GM12872 (cell line): ENCODE measurements around the gene OR2V1.
"Not testable (repeated sequence)": the region's sequence is repeated elsewhere in the genome, so short reads cannot be mapped to it uniquely, and the experiment has no call there.

Experiments used
- TF ChIP-seq, protein P1 (sequence below): IDR thresholded peaks from 3 replicates; pipeline ENCODE4 v1.5.1; 2011; ENCODE audit warnings: low read depth, mild to moderate bottlenecking, low read length, moderate library complexity; ENCODE audit not compliant: insufficient read depth

The OR2V1 gene

DNA sequence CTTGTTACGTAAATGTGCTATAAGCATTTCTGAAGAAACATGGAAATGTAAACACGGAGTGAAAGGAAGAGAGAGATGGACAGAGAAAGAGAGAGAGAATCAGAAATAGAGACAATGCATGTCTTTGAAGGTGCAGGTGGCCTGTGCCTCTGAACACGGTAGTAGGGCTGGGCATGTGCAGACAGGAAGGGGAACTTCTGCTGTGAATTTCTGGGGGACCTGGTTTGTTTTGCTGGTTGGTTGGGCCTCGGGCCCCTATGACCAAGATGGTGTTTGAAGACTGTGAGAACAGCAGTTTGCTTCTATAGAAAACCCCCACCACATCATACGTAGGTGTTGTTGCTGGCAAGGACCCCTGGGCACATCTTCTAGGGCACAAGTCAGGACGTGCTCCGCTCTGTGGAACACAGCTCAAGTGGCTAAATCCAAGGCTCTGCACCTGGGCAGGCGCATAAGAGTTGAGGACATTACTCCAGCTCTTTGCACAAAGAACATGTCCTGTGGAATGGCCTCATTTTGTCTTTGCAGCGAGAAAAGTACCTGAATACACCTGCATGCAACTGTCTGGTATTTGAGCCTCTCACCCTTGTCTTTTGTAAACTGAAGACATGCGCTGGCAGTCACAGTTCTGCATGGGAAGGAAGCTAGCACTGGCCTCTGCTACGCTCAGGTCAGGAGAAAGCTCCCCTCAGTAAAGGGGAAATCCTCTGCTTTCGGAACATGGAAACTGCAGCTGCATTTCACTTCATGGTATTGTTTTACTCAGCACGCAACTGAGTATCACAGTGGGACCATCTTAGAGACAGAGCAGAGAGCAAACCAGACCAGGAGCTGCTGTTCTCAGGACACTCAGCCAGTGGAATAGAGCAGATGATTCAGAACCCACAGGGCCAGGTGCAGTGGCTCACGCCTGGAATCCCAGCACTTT lies 19.1 kb upstream of the OR2V1 start:
- TF ChIP-seq, protein P1, sequence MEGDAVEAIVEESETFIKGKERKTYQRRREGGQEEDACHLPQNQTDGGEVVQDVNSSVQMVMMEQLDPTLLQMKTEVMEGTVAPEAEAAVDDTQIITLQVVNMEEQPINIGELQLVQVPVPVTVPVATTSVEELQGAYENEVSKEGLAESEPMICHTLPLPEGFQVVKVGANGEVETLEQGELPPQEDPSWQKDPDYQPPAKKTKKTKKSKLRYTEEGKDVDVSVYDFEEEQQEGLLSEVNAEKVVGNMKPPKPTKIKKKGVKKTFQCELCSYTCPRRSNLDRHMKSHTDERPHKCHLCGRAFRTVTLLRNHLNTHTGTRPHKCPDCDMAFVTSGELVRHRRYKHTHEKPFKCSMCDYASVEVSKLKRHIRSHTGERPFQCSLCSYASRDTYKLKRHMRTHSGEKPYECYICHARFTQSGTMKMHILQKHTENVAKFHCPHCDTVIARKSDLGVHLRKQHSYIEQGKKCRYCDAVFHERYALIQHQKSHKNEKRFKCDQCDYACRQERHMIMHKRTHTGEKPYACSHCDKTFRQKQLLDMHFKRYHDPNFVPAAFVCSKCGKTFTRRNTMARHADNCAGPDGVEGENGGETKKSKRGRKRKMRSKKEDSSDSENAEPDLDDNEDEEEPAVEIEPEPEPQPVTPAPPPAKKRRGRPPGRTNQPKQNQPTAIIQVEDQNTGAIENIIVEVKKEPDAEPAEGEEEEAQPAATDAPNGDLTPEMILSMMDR = no peak

GRCh38 chr5:181149355-181149754 lies 18.4 kb upstream of the OR2V1 start:
- TF ChIP-seq, protein P1 = no peak

GRCh38 chr5:181146927-181147636 lies 16.1 kb upstream of the OR2V1 start, which contains the start of gene OR2V2:
TSS of gene OR2V2 (plus strand) at chr5:181147586. CDS start at chr5:181154943, 7,357 bp downstream.
- TF ChIP-seq, protein P1 = not testable (repeated sequence)

- TF ChIP-seq, protein P1 = no peak
Measured at GRCh38 chr5:181145133-181145532, 14.2 kb upstream of the OR2V1 start.

- TF ChIP-seq, protein P1 = no peak
Measured at GRCh38 chr5:181142054-181142453, 11.1 kb upstream of the OR2V1 start.

DNA sequence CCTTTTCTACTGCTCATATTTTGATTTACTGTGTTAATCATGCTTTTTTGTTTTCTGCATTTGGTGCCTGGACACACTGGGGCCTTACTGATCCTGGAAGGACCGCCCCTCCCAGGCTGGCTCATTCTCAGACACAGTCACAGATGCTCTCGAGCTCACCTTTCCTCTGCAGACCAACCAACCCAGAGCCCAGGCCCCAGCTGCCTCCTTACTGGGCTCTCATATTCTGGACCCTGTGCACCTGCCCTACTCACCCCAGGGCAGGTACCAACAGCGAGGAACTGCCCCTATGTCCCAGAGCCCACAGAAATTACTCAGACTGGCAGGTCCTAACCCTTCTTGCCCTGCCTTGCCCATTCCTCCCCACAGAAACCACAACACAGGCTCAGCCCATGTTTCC lies 9.8 kb upstream of the OR2V1 start:
- TF ChIP-seq, protein P1 = no peak

DNA sequence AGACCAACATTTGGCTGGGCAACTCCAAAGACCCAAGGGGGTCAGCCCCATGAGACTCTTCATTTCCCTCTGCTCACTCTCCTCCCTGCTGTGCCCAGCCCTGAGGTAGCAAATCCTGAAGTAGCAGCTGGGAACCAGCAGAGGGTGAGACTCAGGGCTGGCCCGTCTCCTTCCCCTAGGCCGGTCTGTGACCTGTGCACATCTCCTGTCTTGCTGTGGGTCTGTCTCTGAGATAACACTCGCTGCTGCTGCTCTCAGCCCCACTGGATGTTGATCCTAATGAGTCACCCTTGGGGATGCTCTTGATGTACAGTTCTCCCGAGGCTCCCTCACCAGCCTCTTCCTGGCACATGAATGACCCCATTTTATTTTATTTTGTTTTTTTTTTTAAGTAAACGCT lies 7.3 kb upstream of the OR2V1 start:
- TF ChIP-seq, protein P1 = no peak
